GM12878 (cell line): ENCODE measurements around the gene MX1. TPM values are rescaled to one million over a fixed set of nuclear protein-coding genes. Genes with fewer than 3 reads are reported as not detected.

Experiments used
- ATAC-seq: fragments of 200-7000 bp; cut with Tn5 transposase; 3 replicates; pipeline ENCODE4 v1.9.1; 2020; ENCODE audit warnings: mild to moderate bottlenecking, moderate library complexity
- BruUV-seq: library from RNA; stranded (reverse); fragments of 400-500 nt; replicated peaks from 2 replicates; lab custom pipeline; 2021; lab: Mats Ljungman, UMichigan
- CTCF ChIA-PET: fragments of 300-600 bp; sonication (Branson Sonifier 250); formaldehyde crosslinking; extraction: SDS; loops from one replicate; lab custom pipeline; 2021; ENCODE audit warnings: inconsistent platforms; lab: Yijun Ruan, JAX
- POLR2A ChIA-PET: fragments of 350-600 bp; formaldehyde crosslinking; extraction: SDS; loops from one replicate; lab custom pipeline; 2021; ENCODE audit warnings: inconsistent platforms; lab: Charles Lee
- RAD21 ChIA-PET: fragments of 300-600 bp; sonication (Branson Sonifier 250); formaldehyde crosslinking; loops from one replicate; lab custom pipeline; 2023; ENCODE audit warnings: antibody characterized with exemption; ENCODE audit not compliant: unreplicated experiment; lab: Charles Lee
- SMC1A ChIA-PET: fragments of 300-600 bp; sonication (Branson Sonifier 250); formaldehyde crosslinking; loops from one replicate; lab custom pipeline; 2023; ENCODE audit not compliant: unreplicated experiment, uncharacterized antibody; lab: Charles Lee
- DNase-seq: peaks from one replicate; pipeline ENCODE4 v3.0.0-alpha.2; 2011; ENCODE audit warnings: low read depth, low spot score
- FAIRE-seq: peaks from 3 replicates; lab custom pipeline; 2011; peaks lifted over from hg19 to GRCh38; lab: Jason Lieb, UNC
- H2AFZ ChIP-seq: 2 replicates; pipeline ENCODE4 v1.6.0; 2011; ENCODE audit warnings: low read depth, low read length, control low read depth; ENCODE audit not compliant: control insufficient read depth
- H3K27ac ChIP-seq: 2 replicates; pipeline ENCODE4 v1.5.1; 2011; ENCODE audit warnings: control low read depth; ENCODE audit not compliant: control insufficient read depth, insufficient read depth
- H3K27me3 ChIP-seq, 2 experiments: replicated peaks in 1 of 2; 2 replicates each; pipeline versions ENCODE4 v1.6.0 to v1.6.1; 2011; ENCODE audit warnings: low read length in 1 of 2; ENCODE audit not compliant: control insufficient read depth in 2 of 2, insufficient read depth in 2 of 2
- H3K36me3 ChIP-seq, 2 experiments: 2 replicates each; pipeline ENCODE4 v1.5.1; 2011; ENCODE audit warnings: low read length in 1 of 2; ENCODE audit not compliant: control insufficient read depth in 2 of 2, insufficient read depth in 2 of 2
- H3K4me1 ChIP-seq: 2 replicates; pipeline ENCODE4 v1.6.1; 2011; ENCODE audit warnings: mild to moderate bottlenecking, low read length, moderate library complexity, mixed read lengths; ENCODE audit not compliant: control insufficient read depth, insufficient read depth
- H3K4me2 ChIP-seq: 2 replicates; pipeline ENCODE4 v1.6.0; 2011; ENCODE audit warnings: control low read depth; ENCODE audit not compliant: control insufficient read depth, insufficient read depth
- H3K4me3 ChIP-seq: fragments of 200-600 bp; sonication (generic); 2 replicates; pipeline ENCODE4 v1.5.1; 2016
- H3K79me2 ChIP-seq: 2 replicates; pipeline ENCODE4 v1.6.0; 2011; ENCODE audit warnings: low read length; ENCODE audit not compliant: control insufficient read depth, insufficient read depth
- H3K9ac ChIP-seq: 2 replicates; pipeline ENCODE4 v1.8.0; 2011; ENCODE audit warnings: low read length, control low read depth, mixed read lengths; ENCODE audit not compliant: control insufficient read depth, insufficient read depth
- H3K9me3 ChIP-seq: replicated peaks from 3 replicates; pipeline ENCODE4 v1.5.1; 2011; ENCODE audit warnings: mild to moderate bottlenecking, low read length; ENCODE audit not compliant: control insufficient read depth, insufficient read depth
- H4K20me1 ChIP-seq: 2 replicates; pipeline ENCODE4 v1.6.0; 2011; ENCODE audit not compliant: control insufficient read depth, insufficient read depth
- CREM ChIP-seq: IDR thresholded peaks from 2 replicates; pipeline ENCODE4 v1.6.1; 2014; ENCODE audit warnings: antibody characterized with exemption, low read depth
- CTCF ChIP-seq, 3 experiments: IDR thresholded peaks in 2 of 3; conservative IDR thresholded peaks in 1 of 3; 2 replicates each; pipeline ENCODE4 v1.5.1; 2011; ENCODE audit warnings: low read depth in 3 of 3, low read length in 3 of 3, mild to moderate bottlenecking in 3 of 3, control low read depth in 2 of 3, moderate library complexity in 2 of 3, inconsistent platforms in 1 of 3, mixed read lengths in 1 of 3; ENCODE audit not compliant: control insufficient read depth in 2 of 3, insufficient read depth in 1 of 3; ENCODE audit errors: extremely low read depth in 1 of 3
- E2F4 ChIP-seq: IDR thresholded peaks from 2 replicates; pipeline ENCODE4 v1.6.1; 2012; ENCODE audit warnings: low read depth, low read length, improper control_type of control experiment
- E2F8 ChIP-seq: fragments of 450-650 bp; IDR thresholded peaks from 2 replicates; pipeline ENCODE4 v1.6.1; 2018; ENCODE audit warnings: mild to moderate bottlenecking, low read depth, moderate library complexity; ENCODE audit not compliant: partially characterized antibody
- ESRRA ChIP-seq: IDR thresholded peaks from 2 replicates; pipeline ENCODE4 v1.6.1; 2012; ENCODE audit warnings: mild to moderate bottlenecking, low read length, improper control_type of control experiment
- FOXK2 ChIP-seq: fragments of 450-650 bp; IDR thresholded peaks from 2 replicates; pipeline ENCODE4 v1.6.1; 2017; ENCODE audit warnings: mild to moderate bottlenecking, moderate library complexity
- NFIC ChIP-seq: IDR thresholded peaks from 2 replicates; pipeline ENCODE4 v1.6.1; 2012; ENCODE audit warnings: low read depth, mild to moderate bottlenecking, inconsistent platforms, low read length, moderate library complexity
- RB1 ChIP-seq: fragments of 450-650 bp; formaldehyde crosslinking; IDR thresholded peaks from 2 replicates; pipeline ENCODE4 v1.6.1; 2017; ENCODE audit warnings: mild to moderate bottlenecking, borderline replicate concordance
- RCOR1 ChIP-seq: conservative IDR thresholded peaks from 2 replicates; pipeline ENCODE4 v1.6.1; 2012; ENCODE audit warnings: low read depth, low read length, improper control_type of control experiment
- SIX5 ChIP-seq: IDR thresholded peaks from 2 replicates; pipeline ENCODE4 v1.6.1; 2011; ENCODE audit warnings: mild to moderate bottlenecking, low read depth, low read length, moderate library complexity; ENCODE audit not compliant: severe bottlenecking
- SKIL ChIP-seq: fragments of 450-650 bp; IDR thresholded peaks from 2 replicates; pipeline ENCODE4 v1.6.1; 2017; ENCODE audit warnings: mild to moderate bottlenecking, low read depth, inconsistent platforms; ENCODE audit not compliant: poor library complexity, severe bottlenecking
- ZNF274 ChIP-seq: IDR thresholded peaks from one replicate; pipeline ENCODE4 v1.8.0; 2011; ENCODE audit not compliant: insufficient read length, insufficient read depth
- ZZZ3 ChIP-seq: IDR thresholded peaks from 2 replicates; pipeline ENCODE4 v1.6.1; 2011; ENCODE audit warnings: low read depth; ENCODE audit not compliant: control insufficient read depth, insufficient read length
- WGBS: methylation state at CpG from one replicate; pipeline ENCODE4 v1.1.6; 2016; ENCODE audit warnings: low lambda C conversion rate; ENCODE audit not compliant: insufficient replicate concordance, insufficient coverage; ENCODE audit errors: missing lambda C conversion rate; 5-methylcytosine and 5-hydroxymethylcytosine counted together
- in situ Hi-C: fragments of 300-500 bp; cut with MboI; formaldehyde crosslinking; loops from 9 replicates; pipeline ENCODE4 v1.14.3; 2018; ENCODE audit warnings: mixed read lengths
- intact Hi-C: fragments of 100-400 bp; cut with micrococcal nuclease; formaldehyde crosslinking; loops from one replicate; pipeline ENCODE4 v1.14.2; 2022; ENCODE audit not compliant: unreplicated experiment
- polyA plus RNA-seq, 11 experiments: library from polyadenylated mRNA; depleted of rRNA in 4 of 11; unstranded in 6 of 11; stranded (reverse) in 5 of 11; fragments of >200 nt; fragmentation: Nextera tagmentation in 4 of 11; fragmentation: Illumina TruSeq in 1 of 11; extraction: Ambion mirVana in 4 of 11; extraction: Trizol in 1 of 11; gene quantifications; 1 replicate in 1 of 11; 2 replicates in 10 of 11; pipeline versions ENCODE4 v1.2.1 to v1.2.3, GENCODE V29; 2011 to 2016; ENCODE audit warnings: inconsistent platforms in 2 of 11, missing spikeins in 2 of 11, low read depth in 1 of 11
- total RNA-seq, 4 experiments: library from RNA; depleted of rRNA in 3 of 4; stranded (reverse); fragments of >200 nt in 3 of 4; fragmentation: Illumina TruSeq in 1 of 4; extraction: Trizol in 1 of 4; gene quantifications; 2 replicates each; pipeline versions ENCODE4 v1.2.1 to v1.2.3, GENCODE V29; 2013 to 2021

The MX1 gene
- total and polyA plus RNA-seq, 10 of the 15 experiments (the other 5 are each of a cell fraction or from before 2014, with no cell fraction given), result 75.9 to 385 (median 302) TPM

- TF ChIP-seq CTCF (IDR thresholded peaks at IDR 0.05 in 2 of 3, conservative IDR thresholded peaks at IDR 0.05 in 1 of 3; ENCODE audit: control insufficient read depth in 2 of 3, extremely low read depth in 1 of 3, insufficient read depth in 1 of 3, low read depth in 3 of 3, low read length in 3 of 3), result no peak
- no peak for TF ChIP-seq RB1
These were observed 74.3 kb downstream of the MX1 start (continued) for GRCh38 chr21:41500363-41500762.

- H3K9me3 ChIP-seq, result no peaks in the 10 kb centered on the region
- no TSS peak for BruUV-seq
- ChIA-PET POLR2A (no interaction called here), RAD21 (no interaction called here), SMC1A (interaction anchor here (1.0 kb wide), 1 partner anchor 116 kb away, joined by 3 read pairs; no protein-coding TSS in a partner anchor), CTCF (no interaction called here)
- H3K27ac ChIP-seq, result no peak overlapping the region
- H3K4me3 ChIP-seq, result no peak overlapping the region
- no peak overlapping the region for H3K9ac ChIP-seq
- peaks cover 2 to 7% of the 10 kb centered on the region in 2 experiments for H3K27me3 ChIP-seq
- DNase-seq (no peak), ATAC-seq (no peak), FAIRE-seq (no peak)
- no peak overlapping the region for H2AFZ ChIP-seq
- H3K4me2 ChIP-seq, result no peak overlapping the region
- H3K4me1 ChIP-seq, result no peaks in the 10 kb centered on the region
- in situ Hi-C loops (no loop called here), intact Hi-C loops (no loop called here)
- no peaks in the 10 kb centered on the region for H3K79me2 ChIP-seq
- no peaks in the 10 kb centered on the region for H4K20me1 ChIP-seq
- WGBS, result 46% methylated on average over 9 of the region's 9 CpGs
- no peaks in the 10 kb centered on the region for H3K36me3 ChIP-seq
- no peak for TF ChIP-seq SKIL
- TF ChIP-seq E2F4, result no peak
- no peak for TF ChIP-seq RCOR1
- TF ChIP-seq CREM, result no peak
- no peak for TF ChIP-seq FOXK2
- TF ChIP-seq ZZZ3, result no peak
- TF ChIP-seq ZNF274, result no peak
- TF ChIP-seq SIX5, result no peak
- TF ChIP-seq NFIC, result no peak
- no peak for TF ChIP-seq E2F8
- no peak for TF ChIP-seq ESRRA
These were observed 74.9 kb downstream of the MX1 start for GRCh38 chr21:41500931-41501381.
